ENCODE results near the gene APOBEC2.

Gene APOBEC2

DNA sequence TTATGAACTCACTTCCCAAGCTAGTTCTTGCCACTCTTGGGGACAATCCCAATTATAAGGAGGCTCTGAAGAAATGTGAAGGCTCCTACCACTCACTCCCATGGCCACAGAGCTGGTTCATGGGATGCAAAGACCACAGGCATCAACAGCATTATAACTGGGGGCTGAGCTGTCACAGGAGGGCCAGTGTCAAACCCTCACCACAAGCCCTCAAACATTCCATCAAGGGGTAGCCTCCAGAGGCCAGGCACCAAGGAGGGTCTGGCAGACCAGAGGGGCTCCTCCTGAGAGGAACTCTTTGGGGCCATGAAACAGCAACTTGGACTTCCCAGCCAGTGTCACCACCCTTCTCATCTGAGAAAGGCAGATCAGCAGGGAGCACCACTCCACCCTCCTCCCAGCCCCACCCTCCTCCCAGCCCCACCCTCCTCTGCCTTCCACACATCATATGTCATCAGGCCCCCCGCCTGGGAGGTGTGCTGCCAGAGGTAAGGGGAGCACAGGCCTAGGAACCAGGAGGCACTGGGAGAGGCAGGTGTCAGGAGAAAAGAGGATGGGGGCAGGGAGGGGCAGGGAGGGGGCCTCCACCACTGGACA is 12.0 kb upstream of the APOBEC2 start:
- Histone ChIP-seq H3K27me3 (ENCODE audit: low read depth) (no peaks in the 10 kb centered on the region; the same call in 1 of the 2 replicates), H3K4me3 (no peak overlapping the region), H3K36me3 (replicated peaks) (no peaks in the 10 kb centered on the region), H3K4me1 (no peaks in the 10 kb centered on the region), H3K9me3 (no peaks in the 10 kb centered on the region)
- no peak for DNase-seq (ENCODE audit: low spot score in 2 of 2)
- in situ Hi-C loops (cut with MboI; ENCODE audit: low sequenced_read_pairs) = loop anchor here (25.0 kb wide), 1 partner anchor 1704 kb away; no protein-coding TSS in a partner anchor

DNA sequence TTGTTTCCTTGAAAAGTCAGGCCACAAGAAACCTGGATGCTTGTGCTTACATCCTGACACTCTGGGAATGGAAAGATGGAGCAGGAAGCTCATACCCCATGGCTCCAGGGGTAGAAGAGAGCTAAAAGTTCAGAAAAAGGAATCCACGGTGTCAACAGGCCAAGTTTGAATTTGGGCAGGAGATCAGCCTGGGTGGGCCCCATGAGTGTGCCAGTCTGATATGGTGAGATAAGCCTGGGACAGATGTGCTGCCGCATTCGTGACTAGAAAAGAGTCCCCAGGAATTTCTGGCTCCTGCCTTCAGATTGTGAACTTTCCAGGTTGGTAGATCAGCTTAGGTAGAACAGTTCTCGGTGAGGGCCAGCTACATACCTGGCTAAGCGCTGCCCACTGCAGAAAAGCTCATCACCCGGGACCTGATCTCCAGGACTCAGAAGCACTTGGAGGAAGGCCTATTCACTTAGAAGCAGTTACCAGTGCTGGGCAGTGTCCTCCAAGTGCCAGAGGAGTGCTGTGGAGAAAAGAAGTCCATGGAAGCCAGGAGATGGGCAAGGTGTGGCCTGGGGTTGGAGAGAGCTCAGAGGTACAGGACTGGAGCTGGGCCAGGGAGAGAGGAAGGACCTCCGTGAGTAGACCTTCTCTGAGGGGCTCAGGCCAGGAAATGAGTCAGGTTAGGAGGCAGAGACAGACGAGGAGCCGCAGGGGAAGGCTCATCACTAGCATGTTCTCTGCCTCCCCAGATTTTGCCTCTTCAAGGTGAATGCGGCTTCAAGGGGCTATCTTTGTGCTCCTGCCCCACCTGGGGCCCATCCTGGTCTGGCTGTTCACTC is 10.6 kb upstream of the APOBEC2 start, which contains the start of gene TSPO2:
Gene TSPO2, plus strand, starts transcription at position 242 of the 830 bp plus-strand sequence. Its CDS starts 519 bp downstream, at position 761.
- H3K36me3 ChIP-seq (replicated peaks) = no peaks in the 10 kb centered on the region
- in situ Hi-C loops (cut with MboI; ENCODE audit: low sequenced_read_pairs) = loop anchor here (25.0 kb wide), 1 partner anchor 1705 kb away; no protein-coding TSS in a partner anchor
- no peaks in the 10 kb centered on the region; the same call in 1 of the 2 replicates for H3K27me3 ChIP-seq (ENCODE audit: low read depth)
- H3K4me3 ChIP-seq = no peak within 1 kb of the TSS
- DNase-seq (ENCODE audit: low spot score in 2 of 2) = no peak
- no peaks in the 10 kb centered on the region for H3K4me1 ChIP-seq
- no peaks in the 10 kb centered on the region for H3K9me3 ChIP-seq

DNA sequence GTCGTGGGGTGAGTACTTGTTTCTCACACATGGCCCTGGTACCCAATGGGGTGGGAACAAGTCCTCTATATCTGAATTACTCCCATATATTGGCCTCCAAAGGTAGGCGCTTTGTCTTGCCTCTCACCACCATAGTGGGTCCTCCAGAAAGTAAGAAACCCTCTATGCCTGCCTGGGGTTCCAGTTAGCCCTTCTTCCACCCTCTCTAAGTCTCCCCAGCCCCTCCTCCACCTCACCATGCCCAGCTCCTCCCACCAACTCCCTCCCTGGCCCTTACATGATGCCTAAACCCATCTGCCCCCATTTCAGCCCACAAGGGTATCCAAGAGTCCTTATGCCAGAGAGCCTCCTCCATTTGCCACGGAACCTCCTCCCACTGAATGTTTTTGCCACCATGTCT is 9.9 kb upstream of the APOBEC2 start:
- in situ Hi-C loops (cut with MboI; ENCODE audit: low sequenced_read_pairs) = loop anchor here (25.0 kb wide), 1 partner anchor 1706 kb away; no protein-coding TSS in a partner anchor

DNA sequence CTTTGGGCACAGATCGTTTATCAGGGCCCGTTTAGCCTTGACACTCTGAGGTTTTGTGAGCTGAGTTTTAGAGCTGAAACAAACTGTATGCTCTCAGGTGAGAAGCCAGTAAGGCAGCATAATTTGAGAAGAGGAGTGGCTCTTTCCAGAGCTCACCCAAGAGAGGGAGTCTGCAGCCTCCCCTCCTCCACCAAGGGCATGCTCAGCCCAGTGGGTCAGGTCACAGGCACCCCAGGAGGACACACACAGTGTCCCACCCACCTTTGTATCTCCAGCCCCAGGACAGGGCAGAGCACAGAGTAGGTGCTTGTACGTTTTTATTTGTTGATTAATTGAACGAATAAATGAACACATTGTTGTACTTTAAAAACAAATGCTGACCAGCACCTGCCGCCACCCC is 7.3 kb upstream of the APOBEC2 start:
- DNase-seq (ENCODE audit: low spot score in 2 of 2) = no peak
- Histone ChIP-seq H3K9me3 (no peaks in the 10 kb centered on the region), H3K36me3 (replicated peaks) (no peaks in the 10 kb centered on the region), H3K4me3 (no peak overlapping the region), H3K4me1 (no peaks in the 10 kb centered on the region), H3K27me3 (ENCODE audit: low read depth) (no peaks in the 10 kb centered on the region; the same call in 1 of the 2 replicates)
- in situ Hi-C loops (cut with MboI; ENCODE audit: low sequenced_read_pairs) = loop anchor here (25.0 kb wide), 1 partner anchor 1708 kb away; no protein-coding TSS in a partner anchor

More for the DNA sequence above, 9.9 kb upstream of the APOBEC2 start:
- H3K36me3 ChIP-seq (replicated peaks) = no peaks in the 10 kb centered on the region
- H3K27me3 ChIP-seq (ENCODE audit: low read depth) = no peaks in the 10 kb centered on the region; the same call in 1 of the 2 replicates
- H3K4me3 ChIP-seq = no peak overlapping the region
- no peak for DNase-seq (ENCODE audit: low spot score in 2 of 2)
- no peaks in the 10 kb centered on the region for H3K9me3 ChIP-seq
- no peaks in the 10 kb centered on the region for H3K4me1 ChIP-seq

DNA sequence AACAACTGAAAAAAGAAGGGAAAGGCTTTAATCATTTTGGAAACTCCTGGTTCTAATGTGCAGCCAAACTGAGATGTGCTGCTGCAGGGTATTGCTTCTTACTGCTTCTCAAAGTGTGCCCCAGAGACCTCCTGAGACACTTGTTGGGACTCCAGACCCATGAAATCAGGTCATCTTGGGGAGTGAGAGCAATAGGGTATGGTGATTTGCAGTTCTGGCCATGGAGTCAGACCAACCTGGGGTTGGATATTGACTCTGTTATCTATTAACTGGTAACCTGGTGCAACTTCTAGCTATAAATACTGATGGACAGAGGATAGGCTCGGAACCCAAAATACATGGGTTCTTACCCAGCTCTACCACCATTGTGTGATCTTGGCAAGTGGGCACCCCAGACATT is 6.9 kb upstream of the APOBEC2 start:
- no peak for DNase-seq (ENCODE audit: low spot score in 2 of 2)
- no peaks in the 10 kb centered on the region for H3K36me3 ChIP-seq (replicated peaks)
- no peaks in the 10 kb centered on the region for H3K4me1 ChIP-seq
- H3K9me3 ChIP-seq = no peaks in the 10 kb centered on the region
- no peaks in the 10 kb centered on the region for H3K27me3 ChIP-seq (ENCODE audit: low read depth)
- in situ Hi-C loops (cut with MboI; ENCODE audit: low sequenced_read_pairs) = loop anchor here (25.0 kb wide), 1 partner anchor 1709 kb away; no protein-coding TSS in a partner anchor
- H3K4me3 ChIP-seq = no peak overlapping the region

DNA sequence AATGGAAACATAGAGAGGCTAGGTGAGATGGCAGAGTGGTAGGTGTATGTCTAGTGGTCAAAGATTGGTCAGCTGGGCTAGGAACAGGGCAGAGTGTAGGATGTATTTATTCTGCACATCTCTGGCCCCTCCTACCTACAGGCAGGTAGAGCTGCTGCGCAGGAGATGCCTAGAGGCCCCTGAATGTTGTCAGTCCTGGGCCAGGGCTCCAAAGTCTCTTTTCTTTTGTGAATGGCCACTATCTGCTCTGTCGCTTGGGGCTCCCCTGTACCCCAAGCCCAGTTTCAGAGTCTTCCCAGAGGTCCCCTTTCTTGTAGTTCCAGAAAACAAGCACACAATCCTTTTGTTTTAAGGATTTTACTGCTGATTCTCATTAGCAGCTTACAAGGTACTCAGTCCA is 5.7 kb upstream of the APOBEC2 start:
- H3K4me3 ChIP-seq = no peak overlapping the region
- H3K27me3 ChIP-seq (ENCODE audit: low read depth) = no peaks in the 10 kb centered on the region
- in situ Hi-C loops (cut with MboI; ENCODE audit: low sequenced_read_pairs) = loop anchor here (25.0 kb wide), 1 partner anchor 1710 kb away; no protein-coding TSS in a partner anchor
- H3K4me1 ChIP-seq = no peaks in the 10 kb centered on the region
- no peaks in the 10 kb centered on the region for H3K9me3 ChIP-seq
- no peak for DNase-seq (ENCODE audit: low spot score in 2 of 2)
- H3K36me3 ChIP-seq (replicated peaks) = no peaks in the 10 kb centered on the region

DNA sequence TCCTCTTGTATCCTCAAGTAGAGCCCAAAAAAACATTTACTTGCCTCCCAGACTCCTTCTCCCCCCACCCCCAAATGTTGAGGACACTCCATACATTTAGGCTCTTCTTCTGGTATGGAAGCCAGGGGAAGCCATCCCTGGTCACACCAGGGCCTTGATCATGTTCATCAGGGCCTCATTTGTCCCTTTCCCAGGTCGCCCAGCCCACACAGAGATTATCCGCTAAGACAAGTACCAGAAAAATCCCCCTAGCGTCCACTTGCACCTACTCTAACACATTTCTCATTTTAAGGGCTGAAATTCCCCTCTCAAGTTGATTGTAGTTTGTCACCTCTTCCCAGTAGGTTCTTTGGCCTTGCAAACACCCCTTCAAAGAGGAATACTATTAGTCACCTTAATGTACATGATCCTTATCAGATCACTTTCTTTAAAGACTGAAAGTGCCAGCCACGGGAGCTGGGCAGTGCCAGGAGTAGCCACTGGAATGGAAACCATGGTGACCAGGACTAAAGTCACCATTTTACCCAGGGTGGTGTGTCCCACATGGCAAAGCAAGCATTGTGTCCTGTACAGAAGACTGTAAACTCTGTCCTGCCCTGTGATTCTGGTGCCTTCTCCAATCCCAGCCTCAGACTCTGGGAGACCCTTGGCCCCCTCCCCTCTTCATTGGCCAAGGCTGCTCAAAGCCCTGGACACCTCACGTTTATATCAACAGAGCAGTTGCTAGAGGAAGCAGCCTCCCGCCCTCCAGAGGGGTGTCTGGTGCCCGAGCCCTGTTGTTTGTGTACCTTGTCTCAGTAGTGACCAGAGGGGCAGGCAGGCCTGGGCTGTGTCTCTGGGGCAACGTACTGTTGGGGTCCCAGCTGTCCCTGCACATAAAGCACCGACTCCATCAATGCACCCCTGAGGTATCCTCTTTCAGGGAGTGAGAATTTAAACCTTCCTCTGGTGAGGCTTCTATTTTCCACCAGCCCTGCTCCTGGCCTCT is 5.0 kb upstream of the APOBEC2 start:
- no peaks in the 10 kb centered on the region for H3K36me3 ChIP-seq (replicated peaks)
- no peaks in the 10 kb centered on the region for H3K27me3 ChIP-seq (ENCODE audit: low read depth)
- DNase-seq (ENCODE audit: low spot score in 2 of 2) = no peak
- H3K4me1 ChIP-seq = no peaks in the 10 kb centered on the region
- no peaks in the 10 kb centered on the region for H3K9me3 ChIP-seq
- no peak overlapping the region for H3K4me3 ChIP-seq
- in situ Hi-C loops (cut with MboI; ENCODE audit: low sequenced_read_pairs) = loop anchor here (25.0 kb wide), 1 partner anchor 1711 kb away; no protein-coding TSS in a partner anchor

DNA sequence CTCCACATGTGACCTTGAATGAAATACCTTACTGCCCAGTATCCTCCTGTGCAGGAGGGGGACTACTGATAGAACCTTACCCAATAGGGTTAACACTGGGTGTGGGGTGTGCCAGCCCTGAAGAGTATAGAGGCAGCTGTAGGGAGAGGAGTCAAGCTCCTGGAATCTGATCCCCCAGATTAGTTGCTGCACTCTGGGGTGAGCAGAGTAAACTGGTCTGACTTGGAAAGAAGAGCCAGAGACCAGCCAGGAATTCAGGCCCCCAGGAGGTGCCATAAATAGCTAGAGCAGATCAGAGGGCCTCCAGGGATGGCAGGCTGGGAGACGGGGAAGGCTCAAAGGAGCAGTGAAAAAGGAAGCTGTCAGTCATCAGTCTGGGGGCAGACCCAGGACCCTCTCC is 3.5 kb upstream of the APOBEC2 start:
- in situ Hi-C loops (cut with MboI; ENCODE audit: low sequenced_read_pairs) = loop anchor here (25.0 kb wide), 1 partner anchor 1712 kb away; no protein-coding TSS in a partner anchor
- Histone ChIP-seq H3K27me3 (ENCODE audit: low read depth) (no peaks in the 10 kb centered on the region), H3K4me1 (no peaks in the 10 kb centered on the region), H3K36me3 (replicated peaks) (no peaks in the 10 kb centered on the region), H3K4me3 (no peak overlapping the region), H3K9me3 (no peaks in the 10 kb centered on the region)
- no peak for DNase-seq (ENCODE audit: low spot score in 2 of 2)

DNA sequence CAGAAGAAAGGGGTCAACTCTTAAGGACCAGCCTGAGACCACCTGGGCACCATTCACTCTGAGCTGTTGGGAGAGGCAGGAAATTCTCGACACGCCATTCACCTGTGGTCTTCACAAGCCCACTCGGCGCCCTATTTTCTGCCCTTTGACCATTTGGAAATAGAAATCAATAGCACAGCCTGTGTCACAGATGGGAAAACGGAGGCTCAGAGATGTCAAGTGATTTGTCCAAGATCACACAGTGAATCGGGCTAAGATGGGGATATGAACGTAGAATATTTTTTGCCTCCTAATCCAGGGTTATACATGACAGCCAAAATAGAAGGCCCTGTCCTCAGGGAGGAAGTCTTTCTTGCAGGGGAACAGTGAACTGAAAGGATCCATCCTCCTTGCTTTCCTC is 3.0 kb upstream of the APOBEC2 start:
- in situ Hi-C loops (cut with MboI; ENCODE audit: low sequenced_read_pairs) = loop anchor here (25.0 kb wide), 1 partner anchor 1713 kb away; no protein-coding TSS in a partner anchor
- H3K4me3 ChIP-seq = no peak overlapping the region
- H3K4me1 ChIP-seq = no peaks in the 10 kb centered on the region
- H3K9me3 ChIP-seq = no peaks in the 10 kb centered on the region
- DNase-seq (ENCODE audit: low spot score in 2 of 2) = no peak
- H3K36me3 ChIP-seq (replicated peaks) = no peaks in the 10 kb centered on the region
- H3K27me3 ChIP-seq (ENCODE audit: low read depth) = no peaks in the 10 kb centered on the region

DNA sequence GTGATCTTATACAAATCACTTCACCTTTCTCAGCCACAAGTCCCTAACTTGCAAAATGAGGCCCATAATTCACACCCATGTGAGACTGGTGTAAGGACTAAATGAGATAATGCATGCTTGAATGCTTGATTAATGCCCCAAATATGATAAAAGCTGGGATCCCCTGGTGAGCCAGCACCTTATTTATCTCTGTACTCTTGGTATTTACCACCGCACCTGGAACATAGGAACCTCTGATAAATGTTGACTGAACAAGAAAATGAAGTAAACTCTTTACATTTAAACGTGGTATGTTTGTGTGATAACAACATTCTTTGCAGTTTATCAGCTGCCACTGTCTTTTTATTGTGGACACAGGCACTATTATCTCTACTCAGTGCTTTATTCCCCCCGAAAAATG is 2.5 kb upstream of the APOBEC2 start:
- no peaks in the 10 kb centered on the region for H3K9me3 ChIP-seq
- H3K27me3 ChIP-seq (ENCODE audit: low read depth) = no peaks in the 10 kb centered on the region
- DNase-seq (ENCODE audit: low spot score in 2 of 2) = no peak
- in situ Hi-C loops (cut with MboI; ENCODE audit: low sequenced_read_pairs) = no loop called here
- H3K4me1 ChIP-seq = no peaks in the 10 kb centered on the region
- H3K36me3 ChIP-seq (replicated peaks) = no peaks in the 10 kb centered on the region
- H3K4me3 ChIP-seq = no peak overlapping the region

DNA sequence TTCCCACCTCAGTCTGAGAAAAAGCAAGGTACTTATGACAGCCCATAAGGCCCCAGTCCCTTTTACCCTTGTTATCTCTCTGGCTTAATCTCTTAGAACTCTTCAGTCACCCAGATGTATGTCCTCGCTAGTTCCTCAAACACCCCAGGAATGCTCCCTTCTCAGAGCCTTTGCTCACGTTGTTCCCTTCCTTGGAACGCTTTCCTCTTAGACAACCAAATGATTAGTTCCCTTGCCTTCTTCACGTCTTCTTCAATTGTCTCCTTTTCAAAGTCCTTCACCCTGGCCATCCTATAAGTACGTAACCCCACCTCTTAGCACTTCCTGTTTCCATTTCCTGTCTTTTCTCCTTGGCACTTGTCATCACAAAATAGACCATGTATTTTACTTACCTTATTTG is 1.1 kb upstream of the APOBEC2 start:
- Histone ChIP-seq H3K4me3 (no peak overlapping the region), H3K4me1 (no peaks in the 10 kb centered on the region), H3K27me3 (ENCODE audit: low read depth) (no peaks in the 10 kb centered on the region), H3K9me3 (no peaks in the 10 kb centered on the region), H3K36me3 (replicated peaks) (no peaks in the 10 kb centered on the region)
- in situ Hi-C loops (cut with MboI; ENCODE audit: low sequenced_read_pairs) = no loop called here
- DNase-seq (ENCODE audit: low spot score in 2 of 2) = no peak

DNA sequence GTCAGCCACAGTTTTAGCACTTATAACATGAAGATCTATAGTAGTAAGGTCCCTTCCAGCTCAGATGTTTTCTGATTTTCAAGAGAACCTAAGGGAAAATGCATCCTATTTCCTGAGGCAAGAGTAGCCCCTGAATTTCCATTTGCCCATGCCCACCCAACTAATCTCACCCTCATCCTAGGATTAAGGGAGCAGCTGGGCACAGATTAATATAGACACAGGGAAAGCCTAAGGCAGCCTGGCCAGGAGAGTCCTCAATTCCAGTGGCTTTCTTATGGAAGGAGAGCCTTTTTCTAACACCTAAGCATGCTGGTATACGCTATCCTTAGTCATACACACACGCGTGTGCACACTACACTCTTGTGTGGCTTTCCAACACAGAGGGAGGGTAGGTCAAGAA is 1.5 kb downstream of the APOBEC2 start:
- in situ Hi-C loops (cut with MboI; ENCODE audit: low sequenced_read_pairs) = no loop called here
- Histone ChIP-seq H3K4me1 (no peaks in the 10 kb centered on the region), H3K27me3 (ENCODE audit: low read depth) (no peaks in the 10 kb centered on the region), H3K9me3 (no peaks in the 10 kb centered on the region), H3K36me3 (replicated peaks) (no peaks in the 10 kb centered on the region), H3K4me3 (no peak overlapping the region)
- no peak for DNase-seq (ENCODE audit: low spot score in 2 of 2)

DNA sequence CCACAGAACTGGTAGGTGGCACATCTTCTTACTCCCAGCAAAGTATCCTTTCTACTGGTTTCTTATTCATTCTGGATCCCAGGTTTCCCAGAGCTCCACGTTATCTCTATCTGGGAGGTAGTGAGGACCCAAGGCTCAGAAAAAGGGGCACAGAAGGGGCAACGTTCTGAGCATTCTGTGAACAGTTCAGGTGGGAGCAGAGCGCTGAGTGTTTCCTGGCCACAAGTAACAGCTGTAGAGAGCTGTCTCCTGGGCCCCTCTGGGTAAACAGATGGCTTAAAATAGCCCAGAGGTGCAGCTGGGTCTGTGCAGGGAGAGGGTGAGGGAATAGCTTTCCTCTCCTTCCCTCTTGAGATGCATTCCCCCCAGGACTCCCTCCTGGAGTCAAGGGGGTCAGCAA is 2.1 kb downstream of the APOBEC2 start:
- Histone ChIP-seq H3K36me3 (replicated peaks) (no peaks in the 10 kb centered on the region), H3K9me3 (no peaks in the 10 kb centered on the region), H3K4me1 (no peaks in the 10 kb centered on the region), H3K4me3 (no peak overlapping the region), H3K27me3 (ENCODE audit: low read depth) (no peaks in the 10 kb centered on the region)
- in situ Hi-C loops (cut with MboI; ENCODE audit: low sequenced_read_pairs) = no loop called here
- no peak for DNase-seq (ENCODE audit: low spot score in 2 of 2)
